ENCODE measurements around the gene C6orf52. TPM values are rescaled to one million over a fixed set of nuclear protein-coding genes. Genes with fewer than 3 reads are reported as not detected.
"Not testable (repeated sequence)": the region's sequence is repeated elsewhere in the genome, so short reads cannot be mapped to it uniquely, and the experiment has no call there.

Gene C6orf52
- total and polyA plus RNA-seq, 2 donors from 2014 or later, result 1.5 to 3.8 TPM

DNA sequence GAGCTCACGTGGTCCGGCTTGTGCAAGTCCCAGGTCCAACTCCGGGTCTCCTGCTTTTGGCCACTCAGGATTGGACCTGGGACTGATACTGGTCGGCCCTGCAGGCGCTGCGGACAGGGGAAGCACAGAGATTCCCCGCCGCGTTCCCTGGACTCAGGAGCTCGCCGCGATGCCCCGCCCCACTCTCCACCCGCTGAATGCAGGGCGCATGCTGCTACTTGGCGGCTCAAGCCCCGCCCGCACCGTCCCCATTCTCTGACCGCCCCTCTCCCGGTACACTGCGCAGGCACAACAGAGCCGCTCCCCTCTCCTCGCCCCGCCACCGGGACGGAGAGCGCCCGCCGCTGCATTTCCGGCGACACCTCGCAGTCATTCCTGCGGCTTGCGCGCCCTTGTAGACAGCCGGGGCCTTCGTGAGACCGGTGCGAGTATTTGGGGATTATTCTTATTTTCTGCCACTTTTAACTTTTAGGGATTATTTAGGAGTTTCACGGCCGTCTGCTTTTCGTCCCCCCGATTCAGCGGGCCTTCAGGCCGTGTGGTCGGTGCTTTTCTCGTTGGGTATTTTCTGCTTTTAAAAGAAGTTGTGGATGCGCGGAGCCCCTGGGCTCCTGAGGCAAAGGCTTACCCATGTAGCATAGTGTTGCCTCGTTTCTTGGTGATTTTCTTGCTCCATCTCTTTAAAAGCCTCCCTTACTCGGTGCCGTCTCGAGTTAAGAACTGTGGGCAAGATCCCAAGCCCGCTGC is 28.6 kb upstream of the C6orf52 start, which contains the start of gene TMEM14C:
Gene TMEM14C, plus strand, starts transcription at position 251 of the 747 bp plus-strand sequence. CDS start 1,544 bp downstream, outside the sequence.
- intact Hi-C loops (cut with DNase I), result no loop called here
- DNase-seq (peak; percentile 99 to 100 (median 99)), FAIRE-seq (no peak)
- Histone ChIP-seq H3K4me1 (ENCODE audit: control insufficient read depth in 2 of 3, insufficient read depth in 2 of 3, low read depth in 1 of 3, low read length in 3 of 3) (peaks cover 0 to 17% (median 12%) of the 10 kb centered on the region in 3 donors), H3K36me3 (ENCODE audit: control insufficient read depth in 2 of 3, insufficient read depth in 3 of 3, low read length in 3 of 3) (peaks cover 0 to 18% (median 3%) of the 10 kb centered on the region in 3 donors), H3K9ac (ENCODE audit: low read length in 3 of 3) (peak within 1 kb of the TSS; percentile 90 to 97 (median 93)), H3K4me3 (ENCODE audit: low read length in 3 of 3) (peak within 1 kb of the TSS; percentile 91 to 96 (median 94)), H3K27me3 (ENCODE audit: control insufficient read depth, insufficient read depth, low read length) (no peaks in the 10 kb centered on the region), H3K27ac (ENCODE audit: low read depth in 2 of 2, low read length in 2 of 2) (peak within 1 kb of the TSS; percentile 77 to 86), H3K9me3 (ENCODE audit: control insufficient read depth in 2 of 3, insufficient read depth in 1 of 3, low read length in 3 of 3) (no peaks in the 10 kb centered on the region)
- peak; percentile 25 for TF ChIP-seq CTCF (IDR thresholded peaks at IDR 0.05; ENCODE audit: borderline replicate concordance, extremely low read depth, insufficient read depth)

DNA sequence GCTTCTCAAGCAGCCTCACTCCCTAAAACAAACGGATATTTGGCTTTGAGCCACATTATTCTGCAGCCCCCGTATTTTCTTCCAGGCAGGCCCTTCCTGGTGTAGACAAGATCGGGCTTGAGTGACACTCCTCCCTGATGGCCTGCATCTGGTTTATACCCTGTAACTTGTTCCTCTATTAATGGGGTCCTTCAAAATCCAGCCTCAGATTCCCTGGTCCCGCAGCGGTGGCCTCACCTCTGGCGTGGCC is 28.1 kb upstream of the C6orf52 start:
- H3K9ac ChIP-seq (ENCODE audit: low read length in 3 of 3), result peak overlapping the region in 2 of 3 donors; percentile 48 to 74
- no peaks in the 10 kb centered on the region for H3K27me3 ChIP-seq (ENCODE audit: control insufficient read depth, insufficient read depth, low read length)
- no peak for FAIRE-seq
- no peak for DNase-seq
- intact Hi-C loops (cut with DNase I), result no loop called here
- peaks cover 0 to 17% (median 12%) of the 10 kb centered on the region in 3 donors for H3K4me1 ChIP-seq (ENCODE audit: control insufficient read depth in 2 of 3, insufficient read depth in 2 of 3, low read depth in 1 of 3, low read length in 3 of 3)
- peak overlapping the region; percentile 78 to 94 (median 91) for H3K4me3 ChIP-seq (ENCODE audit: low read length in 3 of 3)
- peaks cover 0 to 17% (median 3%) of the 10 kb centered on the region in 3 donors for H3K36me3 ChIP-seq (ENCODE audit: control insufficient read depth in 2 of 3, insufficient read depth in 3 of 3, low read length in 3 of 3)
- no peak for TF ChIP-seq CTCF (IDR thresholded peaks at IDR 0.05; ENCODE audit: borderline replicate concordance, extremely low read depth, insufficient read depth)
- H3K27ac ChIP-seq (ENCODE audit: low read depth in 2 of 2, low read length in 2 of 2), result peak overlapping the region; percentile 68 to 86
- no peaks in the 10 kb centered on the region for H3K9me3 ChIP-seq (ENCODE audit: control insufficient read depth in 2 of 3, insufficient read depth in 1 of 3, low read length in 3 of 3)

GRCh38 chr6:10721850-10722569 is 27.6 kb upstream of the C6orf52 start:
- no peak for DNase-seq
- H3K9ac ChIP-seq (ENCODE audit: low read length in 3 of 3), result peak overlapping the region in 2 of 3 donors; percentile 48 to 74
- no peaks in the 10 kb centered on the region for H3K9me3 ChIP-seq (ENCODE audit: control insufficient read depth in 2 of 3, insufficient read depth in 1 of 3, low read length in 3 of 3)
- TF ChIP-seq CTCF (IDR thresholded peaks at IDR 0.05; ENCODE audit: borderline replicate concordance, extremely low read depth, insufficient read depth), result no peak
- FAIRE-seq, result no peak
- intact Hi-C loops (cut with DNase I), result no loop called here
- H3K27me3 ChIP-seq (ENCODE audit: control insufficient read depth, insufficient read depth, low read length), result no peaks in the 10 kb centered on the region
- peaks cover 0 to 17% (median 3%) of the 10 kb centered on the region in 3 donors for H3K36me3 ChIP-seq (ENCODE audit: control insufficient read depth in 2 of 3, insufficient read depth in 3 of 3, low read length in 3 of 3)
- peaks cover 0 to 17% (median 12%) of the 10 kb centered on the region in 3 donors for H3K4me1 ChIP-seq (ENCODE audit: control insufficient read depth in 2 of 3, insufficient read depth in 2 of 3, low read depth in 1 of 3, low read length in 3 of 3)
- H3K27ac ChIP-seq (ENCODE audit: low read depth in 2 of 2, low read length in 2 of 2), result peak overlapping the region; percentile 68 to 86
- peak overlapping the region; percentile 78 to 94 (median 91) for H3K4me3 ChIP-seq (ENCODE audit: low read length in 3 of 3)

- Histone ChIP-seq H3K9ac (ENCODE audit: low read length in 3 of 3) (peak overlapping the region in 1 of 3 donors; percentile 76), H3K4me1 (ENCODE audit: control insufficient read depth in 2 of 3, insufficient read depth in 2 of 3, low read depth in 1 of 3, low read length in 3 of 3) (peaks cover 0 to 17% (median 12%) of the 10 kb centered on the region in 3 donors), H3K36me3 (ENCODE audit: control insufficient read depth in 2 of 3, insufficient read depth in 3 of 3, low read length in 3 of 3) (peaks cover 0 to 16% (median 3%) of the 10 kb centered on the region in 3 donors), H3K4me3 (ENCODE audit: low read length in 3 of 3) (peak overlapping the region in 2 of 3 donors; percentile 21 to 63)
- DNase-seq; H3K27ac ChIP-seq (ENCODE audit: low read depth in 2 of 2, low read length in 2 of 2); intact Hi-C loops (cut with DNase I); H3K27me3 ChIP-seq (ENCODE audit: control insufficient read depth, insufficient read depth, low read length); FAIRE-seq; H3K9me3 ChIP-seq (ENCODE audit: control insufficient read depth in 2 of 3, insufficient read depth in 1 of 3, low read length in 3 of 3): not testable (repeated sequence)
Observed at GRCh38 chr6:10720960-10721849, 26.8 kb upstream of the C6orf52 start.

Data from kidney (tissue), 14 donors.